K562 (cell line): ENCODE results near the gene CALML3. TPM values are rescaled to one million over a fixed set of nuclear protein-coding genes. Genes with fewer than 3 reads are reported as not detected.

Experiments used
- ATAC-seq: fragments of 200-7000 bp; cut with Tn5 transposase; 3 replicates; pipeline ENCODE4 v1.9.1; 2020; ENCODE audit warnings: moderate library complexity
- BruUV-seq: library from RNA; stranded (reverse); fragments of 400-500 nt; replicated peaks from 2 replicates; lab custom pipeline; 2021; lab: Mats Ljungman, UMichigan
- CTCF ChIA-PET: fragments of 300-600 bp; formaldehyde crosslinking; extraction: SDS; loops from one replicate; lab custom pipeline; 2021; ENCODE audit warnings: low intra/inter-chr PET ratio; lab: Yijun Ruan, JAX
- POLR2A ChIA-PET: fragments of 300-600, 350-650 bp; sonication (Branson Sonifier 250); formaldehyde crosslinking; extraction: SDS; loops from one replicate; lab custom pipeline; 2021; ENCODE audit warnings: antibody characterized with exemption, inconsistent platforms; lab: Yijun Ruan, JAX
- DNase-seq, 4 experiments: peaks; one replicate each; pipeline versions ENCODE4 v3.0.0 to v3.0.0-alpha.2; 2011 to 2018; ENCODE audit warnings: low spot score in 3 of 4, mixed read lengths in 3 of 4; ENCODE audit errors: extremely low read depth in 1 of 4
- FAIRE-seq: peaks from 2 replicates; lab custom pipeline; 2011; peaks lifted over from hg19 to GRCh38; lab: Jason Lieb, UNC
- H2AFZ ChIP-seq: 2 replicates; pipeline ENCODE4 v1.6.0; 2011; ENCODE audit warnings: low read depth, low read length, control low read depth, inconsistent platforms
- H3K27ac ChIP-seq: fragments of 200-600 bp; 3 replicates; pipeline ENCODE4 v1.8.0; 2011; ENCODE audit warnings: low read depth, mild to moderate bottlenecking, control low read depth, inconsistent platforms, low read length, moderate library complexity, mixed read lengths; ENCODE audit errors: extremely low read depth
- H3K27me3 ChIP-seq, 2 experiments: fragments of 300-600 bp in 1 of 2; 2 replicates in 1 of 2; 3 replicates in 1 of 2; pipeline versions ENCODE4 v1.6.0 to v1.8.0; 2011; ENCODE audit warnings: inconsistent platforms in 2 of 2, low read length in 2 of 2, mild to moderate bottlenecking in 1 of 2, mixed read lengths in 1 of 2, moderate library complexity in 1 of 2; ENCODE audit not compliant: control insufficient read depth in 2 of 2, insufficient read depth in 2 of 2
- H3K36me3 ChIP-seq: fragments of 300-600 bp; 3 replicates; pipeline ENCODE4 v1.8.0; 2011; ENCODE audit warnings: mild to moderate bottlenecking, low read length, inconsistent platforms; ENCODE audit not compliant: control insufficient read depth, insufficient read depth
- H3K4me1 ChIP-seq, 2 experiments: fragments of 200-600 bp in 1 of 2; replicated peaks in 1 of 2; 2 replicates in 1 of 2; 3 replicates in 1 of 2; pipeline versions ENCODE4 v1.5.1 to v1.8.0; 2011; ENCODE audit warnings: inconsistent platforms in 2 of 2, low read length in 2 of 2, mild to moderate bottlenecking in 1 of 2, mixed read lengths in 1 of 2, moderate library complexity in 1 of 2; ENCODE audit not compliant: control insufficient read depth in 2 of 2, insufficient read depth in 2 of 2
- H3K4me2 ChIP-seq: 2 replicates; pipeline ENCODE4 v1.6.1; 2011; ENCODE audit warnings: low read length, control low read depth, inconsistent platforms, mixed read lengths; ENCODE audit not compliant: insufficient read depth
- H3K4me3 ChIP-seq: fragments of 200-600 bp; sonication (generic), shearing (Covaris generic); 2 replicates; pipeline ENCODE4 v1.5.1; 2016; ENCODE audit warnings: control low read depth, inconsistent platforms
- H3K79me2 ChIP-seq: fragments of 200-600 bp; 3 replicates; pipeline ENCODE4 v1.8.0; 2011; ENCODE audit warnings: low read length, inconsistent platforms; ENCODE audit not compliant: control insufficient read depth, insufficient read depth
- H3K9ac ChIP-seq, 2 experiments: 2 replicates each; pipeline versions ENCODE4 v1.6.0 to v1.6.1; 2011; ENCODE audit warnings: low read depth in 2 of 2, low read length in 2 of 2, control low read depth in 1 of 2, inconsistent platforms in 1 of 2, mild to moderate bottlenecking in 1 of 2, mixed read lengths in 1 of 2; ENCODE audit not compliant: insufficient read depth in 1 of 2
- H3K9me1 ChIP-seq: one replicate; pipeline ENCODE4 v1.6.0; 2011; ENCODE audit warnings: inconsistent platforms, mild to moderate bottlenecking, low read length, moderate library complexity; ENCODE audit not compliant: control insufficient read depth, insufficient read depth
- H3K9me3 ChIP-seq: replicated peaks from 2 replicates; pipeline ENCODE4 v1.5.1; 2011; ENCODE audit warnings: low read depth, low read length, inconsistent platforms; ENCODE audit not compliant: control insufficient read depth, insufficient read depth
- H4K20me1 ChIP-seq: replicated peaks from 2 replicates; pipeline ENCODE4 v1.6.1; 2011; ENCODE audit warnings: low read length, inconsistent platforms, mixed read lengths; ENCODE audit not compliant: control insufficient read depth, insufficient read depth
- BCOR ChIP-seq: fragments of 450-650 bp; IDR thresholded peaks from 2 replicates; pipeline ENCODE4 v1.6.1; 2016
- CEBPG ChIP-seq, 3 experiments: fragments of 200-800 bp in 1 of 3; sonication (Bioruptor generic) in 1 of 3; sonication (generic) in 1 of 3; formaldehyde crosslinking in 1 of 3; IDR thresholded peaks in 2 of 3; conservative IDR thresholded peaks in 1 of 3; 2 replicates each; pipeline versions ENCODE4 v1.6.1 to v1.8.0; 2016 to 2022; ENCODE audit warnings: missing compliant biosample characterization in 2 of 3, missing genetic modification characterization in 2 of 3, mild to moderate bottlenecking in 1 of 3, missing genetic modification reagents in 1 of 3
- KDM1A ChIP-seq, 2 experiments: fragments of 450-650 bp; IDR thresholded peaks; 2 replicates each; pipeline ENCODE4 v1.6.1; 2016; ENCODE audit warnings: mild to moderate bottlenecking in 2 of 2
- RBM25 ChIP-seq: fragments of 200-400 bp; formaldehyde crosslinking; IDR thresholded peaks from 2 replicates; pipeline ENCODE4 v1.6.1; 2018; ENCODE audit warnings: low read length, low read depth, moderate library complexity; ENCODE audit not compliant: severe bottlenecking
- ZNF76 ChIP-seq: fragments of 250-450 bp; sonication (Bioruptor Pico); IDR thresholded peaks from 2 replicates; pipeline ENCODE4 v1.4.0; 2020; ENCODE audit warnings: mild to moderate bottlenecking, moderate library complexity, borderline replicate concordance
- WGBS: fragments of 100-300 bp; shearing (Covaris generic); methylation state at CpG from one replicate; pipeline ENCODE4 v1.1.6; 2016; ENCODE audit warnings: low coverage, mixed read lengths; ENCODE audit not compliant: insufficient coverage; ENCODE audit errors: missing lambda C conversion rate; 5-methylcytosine and 5-hydroxymethylcytosine counted together
- in situ Hi-C: fragments of 300-500 bp; cut with MboI; formaldehyde crosslinking; loops from 4 replicates; pipeline ENCODE4 v1.15.0; 2018; ENCODE audit warnings: inconsistent platforms, mixed read lengths
- intact Hi-C: fragments of 100-400 bp; cut with micrococcal nuclease; formaldehyde crosslinking; loops from 2 replicates; pipeline ENCODE4 v1.14.2; 2022
- polyA plus RNA-seq, 8 experiments: library from polyadenylated mRNA; depleted of rRNA in 4 of 8; stranded (reverse) in 5 of 8; unstranded in 3 of 8; fragments of >200 nt; fragmentation: Nextera tagmentation in 2 of 8; fragmentation: Illumina TruSeq in 1 of 8; extraction: Ambion mirVana in 2 of 8; extraction: Trizol in 1 of 8; gene quantifications; 2 replicates each; pipeline versions ENCODE4 v1.2.1 to v1.2.3, GENCODE V29; 2011 to 2014; ENCODE audit warnings: inconsistent platforms in 1 of 8, missing spikeins in 1 of 8
- total RNA-seq, 7 experiments: library from RNA; depleted of rRNA in 6 of 7; stranded (reverse); fragments of >200 nt in 6 of 7; fragmentation: Illumina TruSeq in 2 of 7; extraction: Trizol in 2 of 7; gene quantifications; 2 replicates each; pipeline versions ENCODE4 v1.2.1 to v1.2.3, GENCODE V29; 2011 to 2021; ENCODE audit warnings: low replicate concordance in 1 of 7
- TF ChIP-seq, protein P1 (sequence below): fragments of 250-450 bp; sonication (Bioruptor Pico); IDR thresholded peaks from 2 replicates; pipeline ENCODE4 v1.5.0; 2020; ENCODE audit warnings: mild to moderate bottlenecking

The CALML3 gene
- total and polyA plus RNA-seq, 9 of the 15 experiments (the other 6 are each of a cell fraction or from before 2014, with no cell fraction given): not detected

DNA sequence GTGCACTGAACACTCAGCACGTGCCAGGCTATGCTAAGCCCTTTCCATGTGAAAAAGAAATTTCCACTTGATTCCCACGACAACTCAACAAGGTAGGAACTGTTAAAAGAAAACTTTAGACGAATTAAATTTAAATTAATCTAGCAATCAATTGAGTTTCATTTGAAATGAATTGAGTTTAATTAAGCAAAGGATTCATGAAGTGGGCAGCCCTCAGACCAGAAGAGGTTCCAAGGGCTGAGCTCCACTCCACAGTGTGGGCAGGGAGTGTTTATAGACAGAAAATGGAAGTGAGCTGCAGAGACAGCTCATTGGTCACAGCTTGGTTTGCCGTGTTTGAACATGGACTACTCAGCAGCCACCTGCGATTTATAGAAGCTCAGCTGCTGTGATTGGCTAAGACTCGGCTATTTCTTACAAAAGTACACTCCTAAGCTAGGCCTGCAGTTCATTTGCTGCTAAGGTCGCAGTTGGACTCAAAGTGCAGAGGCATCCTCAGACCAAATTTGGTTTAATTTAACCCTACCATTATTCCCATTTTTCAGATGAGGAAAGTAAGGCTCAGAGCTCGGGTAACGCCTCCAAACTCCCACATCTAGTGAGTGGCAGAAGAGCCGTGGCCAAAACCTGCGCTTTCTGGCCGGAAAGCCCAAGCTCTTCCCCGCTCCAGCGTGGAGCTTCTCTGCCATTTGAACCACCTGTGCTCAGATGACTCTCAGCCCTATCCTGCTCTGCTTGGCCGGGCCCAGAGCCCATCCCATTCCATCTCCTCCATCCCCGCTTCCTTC is 24.9 kb downstream of the CALML3 start:
- Histone ChIP-seq H3K9ac (peak overlapping the region; percentile 32 to 36; a peak in 3 of 4 replicates), H4K20me1 (no peaks in the 10 kb centered on the region), H3K4me3 (no peak overlapping the region), H2AFZ (peak overlapping the region; percentile 75; the same call in 1 of the 2 replicates), H3K9me1 (no peaks in the 10 kb centered on the region), H3K4me2 (peak overlapping the region; percentile 82; the same call in 1 of the 2 replicates), H3K4me1 (peaks cover 68 to 80% of the 10 kb centered on the region in 2 experiments), H3K27ac (peak overlapping the region; percentile 59; the same call in 2 of the 3 replicates), H3K27me3 (no peaks in the 10 kb centered on the region), H3K9me3 (no peaks in the 10 kb centered on the region), H3K79me2 (no peaks in the 10 kb centered on the region), H3K36me3 (no peaks in the 10 kb centered on the region)
- no peak for DNase-seq
- in situ Hi-C loops: no loop called here
- BruUV-seq: no TSS peak
- ATAC-seq: no peak
- WGBS: 65% methylated on average over 12 of the region's 16 CpGs
- intact Hi-C loops: loop anchor here (5.0 kb wide), 1 partner anchor 67 kb away; no protein-coding TSS in a partner anchor
- ChIA-PET CTCF (interaction anchor here (0.6 kb wide), 1 partner anchor 99 kb away, joined by 3 read pairs; no protein-coding TSS in a partner anchor), POLR2A (interaction anchor here (0.6 to 2.2 kb wide), 10 partner anchors 9 to 105 kb away, joined by 3 to 10 read pairs (median 4); no protein-coding TSS in a partner anchor)
- FAIRE-seq: no peak
- TF ChIP-seq RBM25 (peak; percentile 77), CEBPG (CRISPR knock-in tag; IDR thresholded peaks at IDR 0.05) (0 out of 2 replicates have a peak, but pooled peaks have one; percentile 13), CEBPG (tag; conservative IDR thresholded peaks at IDR 0.05 in 1 of 2, IDR thresholded peaks at IDR 0.05 in 1 of 2) (no peak), BCOR (peak; percentile 79), ZNF76 (CRISPR knock-in tag) (no peak), KDM1A (IDR thresholded peaks at IDR 0.05) (peak in 1 of 2 experiments; percentile 32; a peak in 1 of 4 replicates)
- TF ChIP-seq, protein P1, sequence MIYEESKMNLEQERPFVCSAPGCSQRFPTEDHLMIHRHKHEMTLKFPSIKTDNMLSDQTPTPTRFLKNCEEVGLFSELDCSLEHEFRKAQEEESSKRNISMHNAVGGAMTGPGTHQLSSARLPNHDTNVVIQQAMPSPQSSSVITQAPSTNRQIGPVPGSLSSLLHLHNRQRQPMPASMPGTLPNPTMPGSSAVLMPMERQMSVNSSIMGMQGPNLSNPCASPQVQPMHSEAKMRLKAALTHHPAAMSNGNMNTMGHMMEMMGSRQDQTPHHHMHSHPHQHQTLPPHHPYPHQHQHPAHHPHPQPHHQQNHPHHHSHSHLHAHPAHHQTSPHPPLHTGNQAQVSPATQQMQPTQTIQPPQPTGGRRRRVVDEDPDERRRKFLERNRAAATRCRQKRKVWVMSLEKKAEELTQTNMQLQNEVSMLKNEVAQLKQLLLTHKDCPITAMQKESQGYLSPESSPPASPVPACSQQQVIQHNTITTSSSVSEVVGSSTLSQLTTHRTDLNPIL (CRISPR knock-in tag): no peak
